ENCODE data around the gene LAMP1. TPM values are rescaled to one million over a fixed set of nuclear protein-coding genes. Genes with fewer than 3 reads are reported as not detected.
"Not testable (repeated sequence)": the region's sequence is repeated elsewhere in the genome, so short reads cannot be mapped to it uniquely, and the experiment has no call there.

The LAMP1 gene
- total and polyA plus RNA-seq, 2 of the 4 experiments (the other 2 are of a cell fraction): 60.6 to 229 TPM

DNA sequence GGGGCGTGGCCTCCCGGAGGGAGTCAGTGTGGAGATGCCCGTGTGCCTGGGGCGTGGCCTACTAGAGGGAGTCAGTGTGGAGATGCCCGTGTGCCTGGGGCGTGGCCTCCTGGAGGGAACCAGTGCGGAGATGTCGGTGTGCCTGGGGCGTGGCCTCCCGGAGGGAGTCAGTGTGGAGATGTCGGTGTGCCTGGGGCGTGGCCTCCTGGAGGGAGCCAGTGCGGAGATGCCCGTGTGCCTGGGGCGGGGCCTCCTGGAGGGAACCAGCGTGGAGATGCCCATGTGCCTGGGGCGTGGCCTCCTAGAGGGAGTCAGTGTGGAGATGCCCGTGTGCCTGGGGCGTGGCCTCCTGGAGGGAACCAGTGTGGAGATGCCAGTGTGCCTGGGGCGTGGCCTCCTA lies 17.1 kb downstream of the LAMP1 start:
- H2BK15ac ChIP-seq (ENCODE audit: low read depth, low read length); CTCF ChIA-PET; DNase-seq; intact Hi-C loops (cut with micrococcal nuclease); H3K14ac ChIP-seq (replicated peaks; ENCODE audit: low read depth, low read length); H2BK5ac ChIP-seq (ENCODE audit: low read depth, low read length, poor library complexity, severe bottlenecking); H3K4ac ChIP-seq (ENCODE audit: low read depth, low read length); H3K23ac ChIP-seq (ENCODE audit: low read depth, low read length); H2BK120ac ChIP-seq (ENCODE audit: low read depth, low read length); H3K27me3 ChIP-seq (ENCODE audit: control insufficient read depth, insufficient read depth, low read length); ATAC-seq (ENCODE audit: low read depth); POLR2A ChIA-PET (ENCODE audit: unreplicated experiment); H4K5ac ChIP-seq (ENCODE audit: low read depth, low read length); H3K9me1 ChIP-seq (ENCODE audit: insufficient read depth, low read length); H3K9ac ChIP-seq (ENCODE audit: low read depth, low read length); H3K4me2 ChIP-seq (ENCODE audit: low read depth, low read length); H4K91ac ChIP-seq (ENCODE audit: insufficient read depth, low read depth, low read length); H2AK5ac ChIP-seq (ENCODE audit: low read depth, low read length); H2BK20ac ChIP-seq (ENCODE audit: low read depth, low read length); in situ Hi-C loops (cut with MboI; ENCODE audit: low sequenced_read_pairs); H3K27ac ChIP-seq (ENCODE audit: insufficient read depth, low read length); H2AFZ ChIP-seq (replicated peaks; ENCODE audit: low read length, poor library complexity); H3K4me3 ChIP-seq (ENCODE audit: insufficient read depth, low read depth, low read length); H3K56ac ChIP-seq (ENCODE audit: extremely low read depth, insufficient read depth, low read length); dilution Hi-C loops (cut with HindIII; ENCODE audit: low sequenced_read_pairs, unreplicated experiment); BruUV-seq (replicated peaks); H4K8ac ChIP-seq (ENCODE audit: low read depth in 2 of 2, low read length in 2 of 2); H3K9me3 ChIP-seq (ENCODE audit: control insufficient read depth, insufficient read depth, low read length); H3K4me1 ChIP-seq (ENCODE audit: control insufficient read depth, insufficient read depth, low read length); H3K18ac ChIP-seq (ENCODE audit: low read depth, low read length); H2AK9ac ChIP-seq (replicated peaks; ENCODE audit: low read depth, low read length, poor library complexity): not testable (repeated sequence)
- H3K36me3 ChIP-seq (ENCODE audit: control insufficient read depth, insufficient read depth, low read length): peaks cover 42% of the 10 kb centered on the region
- 97% methylated on average over 6 of the region's 20 CpGs; no CpG with 5 or more reads in 1 of the 2 experiments for WGBS, 2 experiments (ENCODE audit: extremely low coverage in 2 of 2, insufficient read length in 1 of 2)
- H4K20me1 ChIP-seq (ENCODE audit: insufficient read depth, low read length): peaks cover 43% of the 10 kb centered on the region
- H3K79me1 ChIP-seq (ENCODE audit: low read depth in 1 of 2, low read length in 2 of 2): peaks cover 16 to 67% of the 10 kb centered on the region in 2 experiments; a peak in 3 of 4 replicates

DNA sequence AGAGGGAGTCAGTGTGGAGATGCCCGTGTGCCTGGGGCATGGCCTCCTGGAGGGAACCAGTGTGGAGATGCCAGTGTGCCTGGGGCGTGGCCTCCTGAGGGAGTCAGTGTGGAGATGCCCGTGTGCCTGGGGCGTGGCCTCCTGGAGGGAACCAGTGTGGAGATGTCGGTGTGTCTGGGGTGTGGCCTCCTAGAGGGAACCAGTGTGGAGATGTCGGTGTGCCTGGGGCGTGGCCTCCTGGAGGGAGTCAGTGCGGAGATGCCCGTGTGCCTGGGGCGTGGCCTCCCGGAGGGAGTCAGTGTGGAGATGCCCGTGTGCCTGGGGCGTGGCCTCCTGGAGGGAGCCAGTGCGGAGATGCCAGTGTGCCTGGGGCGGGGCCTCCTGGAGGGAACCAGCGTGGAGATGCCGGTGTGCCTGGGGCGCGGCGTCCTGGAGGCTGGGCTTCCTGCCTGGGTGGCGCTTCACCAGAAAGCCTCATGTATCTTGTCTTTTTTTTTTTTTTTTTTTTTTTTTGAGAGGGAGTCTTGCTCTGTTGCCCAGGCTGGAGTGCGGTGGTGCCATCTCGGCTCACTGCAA lies 17.9 kb downstream of the LAMP1 start:
- DNase-seq; BruUV-seq (replicated peaks); H2BK15ac ChIP-seq (ENCODE audit: low read depth, low read length); H3K9ac ChIP-seq (ENCODE audit: low read depth, low read length); H3K4ac ChIP-seq (ENCODE audit: low read depth, low read length); intact Hi-C loops (cut with micrococcal nuclease); POLR2A ChIA-PET (ENCODE audit: unreplicated experiment); H3K4me3 ChIP-seq (ENCODE audit: insufficient read depth, low read depth, low read length); H3K18ac ChIP-seq (ENCODE audit: low read depth, low read length); H3K9me1 ChIP-seq (ENCODE audit: insufficient read depth, low read length); H2BK120ac ChIP-seq (ENCODE audit: low read depth, low read length); H2AK9ac ChIP-seq (replicated peaks; ENCODE audit: low read depth, low read length, poor library complexity); H2BK5ac ChIP-seq (ENCODE audit: low read depth, low read length, poor library complexity, severe bottlenecking); CTCF ChIA-PET; H2BK20ac ChIP-seq (ENCODE audit: low read depth, low read length); dilution Hi-C loops (cut with HindIII; ENCODE audit: low sequenced_read_pairs, unreplicated experiment); H3K27ac ChIP-seq (ENCODE audit: insufficient read depth, low read length); H3K56ac ChIP-seq (ENCODE audit: extremely low read depth, insufficient read depth, low read length); H4K8ac ChIP-seq (ENCODE audit: low read depth in 2 of 2, low read length in 2 of 2); H3K9me3 ChIP-seq (ENCODE audit: control insufficient read depth, insufficient read depth, low read length); H3K27me3 ChIP-seq (ENCODE audit: control insufficient read depth, insufficient read depth, low read length); in situ Hi-C loops (cut with MboI; ENCODE audit: low sequenced_read_pairs); H2AK5ac ChIP-seq (ENCODE audit: low read depth, low read length); ATAC-seq (ENCODE audit: low read depth); H4K5ac ChIP-seq (ENCODE audit: low read depth, low read length); H3K4me1 ChIP-seq (ENCODE audit: control insufficient read depth, insufficient read depth, low read length); H3K23ac ChIP-seq (ENCODE audit: low read depth, low read length); H3K14ac ChIP-seq (replicated peaks; ENCODE audit: low read depth, low read length); H2AFZ ChIP-seq (replicated peaks; ENCODE audit: low read length, poor library complexity); H3K4me2 ChIP-seq (ENCODE audit: low read depth, low read length); H4K91ac ChIP-seq (ENCODE audit: insufficient read depth, low read depth, low read length): not testable (repeated sequence)
- Histone ChIP-seq H3K79me1 (ENCODE audit: low read depth in 1 of 2, low read length in 2 of 2) (peaks cover 14 to 67% of the 10 kb centered on the region in 2 experiments; a peak in 3 of 4 replicates), H4K20me1 (ENCODE audit: insufficient read depth, low read length) (peaks cover 44% of the 10 kb centered on the region), H3K36me3 (ENCODE audit: control insufficient read depth, insufficient read depth, low read length) (peaks cover 47% of the 10 kb centered on the region)
- WGBS, 2 experiments (ENCODE audit: extremely low coverage in 2 of 2, insufficient read length in 1 of 2): 100% methylated on average over 4 of the region's 23 CpGs; no CpG with 5 or more reads in 1 of the 2 experiments
